A172 (cell line): ENCODE measurements around the gene RERE. TPM values are rescaled to one million over a fixed set of nuclear protein-coding genes. Genes with fewer than 3 reads are reported as not detected.
"Not testable (repeated sequence)": the region's sequence is repeated elsewhere in the genome, so short reads cannot be mapped to it uniquely, and the experiment has no call there.

Source experiments
- DNase-seq: peaks from one replicate; pipeline ENCODE4 v3.0.0-alpha.2; 2015; ENCODE audit warnings: low spot score
- total RNA-seq: library from RNA; depleted of rRNA; stranded (reverse); fragments of >200 nt; shearing (Covaris generic); gene quantifications from 2 replicates; pipeline ENCODE4 v1.2.3, GENCODE V29; 2014

The RERE gene
- total RNA-seq, 1 experiment from 2014 or later = 7.0 TPM

DNA sequence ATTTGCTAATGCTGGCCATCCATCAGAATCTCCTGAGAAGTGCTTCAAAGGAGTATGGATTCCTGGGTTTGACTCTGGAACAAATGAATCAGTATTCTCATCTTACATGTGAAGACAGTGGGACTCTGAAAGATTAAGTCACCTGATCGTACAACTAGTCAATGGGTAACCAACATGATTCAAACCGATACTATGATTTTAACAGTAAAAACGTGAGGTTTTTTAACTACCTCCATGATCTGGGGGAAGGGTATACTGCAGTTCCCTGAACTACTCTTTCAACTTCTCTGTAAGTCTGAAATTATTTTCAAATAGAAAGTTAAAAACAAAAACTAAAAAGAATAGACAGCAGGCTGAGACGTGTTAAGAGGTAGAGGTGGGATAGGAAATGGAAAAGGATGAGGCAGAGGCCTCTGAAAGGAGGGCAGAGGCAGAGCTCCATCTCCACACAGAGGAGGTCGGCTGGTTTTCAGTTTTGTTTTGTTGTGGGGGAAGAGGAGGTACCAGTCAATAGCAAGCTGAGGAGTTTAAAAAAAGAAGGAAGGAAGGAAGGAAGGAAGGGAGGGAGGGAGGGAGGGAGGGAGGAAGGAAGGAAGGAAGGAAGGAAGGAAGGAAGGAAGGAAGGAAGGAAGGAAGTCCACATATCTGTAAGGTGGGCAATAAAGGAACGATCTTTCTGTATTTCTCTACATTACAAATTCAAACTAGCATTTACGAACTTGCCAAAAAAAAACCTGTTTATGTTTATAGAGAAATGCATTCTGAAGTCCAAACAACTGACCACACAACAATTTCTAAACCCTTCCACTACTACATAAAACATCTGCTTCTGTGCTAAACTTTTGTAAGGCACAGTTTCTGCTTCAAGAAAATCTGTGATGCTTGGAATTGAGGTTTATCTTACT is 213.1 kb downstream of the RERE start:
- DNase-seq = no peak

DNA sequence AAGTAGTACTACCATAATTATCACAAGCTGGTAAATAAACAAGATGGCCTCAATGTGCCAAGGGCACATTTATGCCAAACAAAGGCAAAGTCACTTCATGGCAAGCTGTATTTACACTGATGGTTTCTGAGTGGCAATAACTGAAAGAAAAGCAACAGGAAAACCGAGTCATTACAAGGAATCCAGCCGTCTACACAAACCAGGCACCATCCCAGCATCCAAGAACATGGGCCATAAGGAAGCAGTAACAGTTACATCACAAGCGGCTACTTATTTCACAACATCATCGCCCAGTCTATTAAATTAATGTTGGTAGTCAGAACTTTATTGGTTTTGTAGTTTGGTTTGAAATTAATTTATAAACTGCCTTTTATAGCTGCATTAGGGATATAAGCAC is 214.2 kb downstream of the RERE start:
- no peak for DNase-seq

DNA sequence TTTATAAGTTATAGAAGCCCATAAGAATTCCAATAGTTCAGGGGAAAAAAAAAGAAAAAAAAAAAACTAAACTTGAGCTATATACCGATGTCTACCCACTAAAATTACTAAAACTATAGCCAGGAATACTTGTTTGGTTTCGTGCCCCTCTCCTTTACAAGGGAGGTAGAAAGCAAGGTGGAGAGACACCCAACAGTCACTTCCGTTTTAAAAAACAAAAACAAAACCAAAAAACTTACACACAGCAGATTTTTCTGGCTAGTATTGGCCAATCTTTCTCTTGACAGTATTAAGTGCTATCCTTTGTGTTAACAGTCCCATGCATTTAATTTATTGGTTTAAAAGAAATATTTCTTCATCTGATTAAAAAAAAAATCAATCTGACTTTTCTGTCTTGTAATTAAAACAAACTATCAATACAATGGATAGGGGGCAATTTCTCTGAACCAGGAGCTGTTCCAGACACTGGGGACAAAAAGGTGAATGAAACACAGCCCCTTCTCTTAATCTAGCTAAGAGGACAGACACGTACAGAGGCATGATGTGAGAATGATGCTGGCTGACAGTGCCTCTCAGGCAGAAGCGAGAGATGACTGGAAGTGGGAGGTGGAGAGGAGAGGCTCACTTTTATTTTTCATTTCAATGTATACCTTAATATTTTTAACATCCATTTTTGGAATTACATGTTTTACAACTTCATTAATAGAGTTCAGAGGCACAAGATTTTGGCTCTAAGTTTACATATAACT is 214.8 kb downstream of the RERE start:
- no peak for DNase-seq

DNA sequence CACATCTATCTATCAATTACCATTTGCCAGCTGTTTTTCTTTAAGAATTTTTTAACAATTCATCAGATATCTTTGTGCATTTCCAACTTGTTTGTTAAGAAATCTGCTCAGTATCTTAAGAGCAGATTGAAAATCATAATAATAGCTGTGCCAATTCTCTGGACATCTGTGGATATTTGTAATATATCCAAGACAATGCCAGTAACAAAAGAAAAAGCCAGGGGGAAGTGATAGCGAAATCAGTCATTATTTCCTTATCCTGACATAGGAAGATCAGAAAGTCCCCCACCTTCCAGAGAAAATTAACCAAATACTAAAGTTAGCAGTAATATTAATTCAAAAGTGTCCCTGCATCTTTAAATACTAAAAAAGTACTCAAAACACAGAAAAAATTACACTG is 217.1 kb downstream of the RERE start:
- no peak for DNase-seq

DNA sequence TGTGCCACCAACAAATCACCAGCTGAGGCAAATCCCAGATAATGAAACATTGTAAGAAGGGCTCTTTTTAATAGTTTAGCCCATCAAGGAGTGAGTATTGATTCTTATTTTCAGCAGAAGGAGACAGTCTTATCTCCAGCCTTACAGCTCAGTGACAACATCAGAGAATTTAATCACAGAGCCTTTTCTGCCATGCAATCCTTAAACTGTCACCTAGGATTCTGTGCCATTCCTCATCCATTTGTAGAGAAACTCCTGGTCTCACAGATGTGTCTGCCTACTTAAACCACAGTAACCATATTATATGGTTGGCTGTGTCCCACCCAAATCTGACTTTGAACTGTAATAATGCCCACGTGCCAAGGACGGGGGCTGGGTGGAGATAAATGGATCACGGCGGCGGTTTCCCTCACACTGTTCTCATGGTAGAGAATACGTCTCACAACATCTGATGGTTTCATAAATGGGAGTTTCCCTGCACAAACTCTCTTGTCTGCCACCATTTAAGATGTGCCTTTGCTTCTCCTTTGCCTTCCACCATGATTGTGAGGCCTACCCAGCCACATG is 217.7 kb downstream of the RERE start:
- DNase-seq = no peak

DNA sequence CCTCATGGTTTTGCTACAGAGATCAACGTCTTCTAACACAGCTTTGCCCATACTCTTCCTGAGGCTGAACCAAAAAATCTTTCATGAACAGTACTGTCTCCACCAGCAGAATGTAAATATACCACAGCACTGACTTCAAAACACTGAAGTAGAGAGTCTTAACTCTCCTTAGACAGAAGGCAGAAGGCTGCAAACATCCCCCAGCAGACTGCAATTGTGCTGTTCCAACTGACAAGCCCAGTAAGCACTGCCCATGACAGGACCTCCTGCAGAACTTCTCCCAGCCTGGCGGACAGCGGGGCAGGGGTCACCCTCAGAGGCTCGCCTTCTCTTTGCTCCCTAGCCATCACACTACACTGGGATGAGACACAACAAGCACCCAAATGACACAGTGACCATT is 218.7 kb downstream of the RERE start:
- no peak for DNase-seq

DNA sequence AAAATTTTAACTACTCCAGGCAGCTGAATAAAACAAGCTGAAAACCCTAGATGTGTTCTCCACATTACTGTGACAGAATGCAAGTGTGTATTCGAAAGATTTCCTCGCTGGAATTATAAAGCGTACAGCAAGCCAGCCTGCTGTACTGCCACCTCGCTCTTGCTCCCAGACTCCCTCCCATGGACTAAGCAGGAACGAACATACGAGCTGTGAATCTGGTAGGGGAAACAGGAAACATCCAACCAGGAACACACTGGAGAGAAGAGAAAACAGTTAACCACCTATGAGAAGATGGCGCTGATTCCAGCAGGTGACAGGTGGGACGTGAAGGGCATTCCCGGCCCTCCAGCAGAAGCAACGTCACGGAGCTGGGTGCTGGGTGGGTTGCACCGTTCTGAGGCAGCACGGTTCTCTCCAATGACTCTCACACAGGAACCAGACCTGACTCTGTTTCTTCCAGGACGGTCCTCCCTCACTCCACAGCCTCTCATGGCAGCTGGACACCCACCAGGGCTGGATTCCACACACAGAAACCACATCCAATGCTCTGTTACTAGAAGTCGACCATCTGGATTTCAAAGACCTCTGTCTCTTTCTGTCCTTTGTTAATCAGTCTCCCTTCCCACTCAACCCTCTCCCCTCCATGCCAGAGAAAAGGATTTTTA is 219.2 kb downstream of the RERE start:
- no peak for DNase-seq

DNA sequence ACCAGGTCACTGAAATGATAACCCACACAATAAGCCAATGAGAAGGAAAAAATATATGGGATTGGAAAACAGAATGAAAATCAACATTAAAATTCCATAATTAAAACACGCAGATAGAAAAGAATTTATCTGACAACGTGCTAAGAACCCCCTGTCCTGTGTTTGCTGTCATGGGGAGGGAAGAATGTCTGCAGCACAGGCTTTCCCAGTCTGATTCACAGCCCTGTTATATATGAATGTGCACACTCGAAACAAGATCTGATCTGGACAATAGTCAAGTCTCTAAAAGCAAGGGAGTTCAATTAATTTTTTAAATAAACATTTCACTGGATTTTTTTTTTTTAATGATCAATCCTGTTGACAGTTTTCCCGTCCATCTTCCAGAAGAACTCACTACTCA is 220.0 kb downstream of the RERE start:
- no peak for DNase-seq

DNA sequence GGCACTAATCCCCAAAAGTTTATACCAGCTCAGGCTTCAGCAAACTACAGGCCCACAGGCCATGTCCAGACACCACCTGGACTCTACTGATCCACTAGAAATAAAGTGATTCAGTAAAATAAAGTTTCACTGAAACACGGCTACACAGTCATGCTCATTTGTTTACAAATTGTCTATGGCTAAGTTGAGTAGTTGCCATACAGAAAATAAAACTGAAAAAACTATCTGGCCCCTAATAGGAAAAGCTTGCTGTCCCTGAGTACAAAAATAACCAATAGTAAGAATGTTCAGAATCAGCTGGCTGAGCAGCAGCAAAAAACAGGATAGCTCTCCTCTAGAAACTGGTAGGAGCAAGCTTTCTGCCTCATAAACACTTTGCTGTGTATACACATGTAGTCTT is 221.5 kb downstream of the RERE start:
- DNase-seq = no peak

DNA sequence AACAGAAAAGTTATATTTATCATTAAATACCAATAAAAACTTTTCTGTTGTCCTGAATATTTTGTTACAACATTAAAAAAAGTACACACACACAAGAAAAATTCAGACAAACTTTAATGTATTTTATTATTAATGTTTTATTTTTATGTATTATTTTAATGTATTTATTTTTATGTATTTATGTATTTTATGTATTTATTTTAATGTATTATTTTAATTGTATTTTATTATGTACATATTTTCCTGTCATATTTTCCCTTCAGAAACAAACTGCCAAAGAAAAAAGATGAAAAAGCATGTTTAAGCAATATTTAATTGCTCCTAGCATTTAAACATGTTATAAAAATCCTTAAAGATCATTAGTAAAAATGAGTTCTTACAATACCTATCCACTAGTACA is 222.1 kb downstream of the RERE start:
- no peak for DNase-seq

DNA sequence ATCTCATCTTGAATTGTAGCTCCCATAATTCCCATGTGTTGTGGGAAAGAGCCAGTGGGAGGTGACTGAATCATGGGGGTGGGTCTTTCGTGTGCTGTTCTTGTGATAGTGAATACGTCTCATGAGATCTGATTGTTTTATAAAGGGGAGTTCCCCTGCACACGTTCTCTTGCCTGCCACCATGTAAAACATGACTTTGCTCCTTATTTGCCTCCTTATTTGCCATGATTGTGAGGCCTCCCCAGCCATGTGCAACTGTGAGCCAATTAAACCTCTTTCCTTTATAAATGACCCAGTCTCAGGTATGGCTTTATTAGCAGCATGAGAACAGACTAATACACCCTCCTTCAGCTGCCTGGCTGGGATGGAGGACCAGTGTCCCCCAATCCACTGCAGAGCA is 224.1 kb downstream of the RERE start:
- not testable (repeated sequence) for DNase-seq

DNA sequence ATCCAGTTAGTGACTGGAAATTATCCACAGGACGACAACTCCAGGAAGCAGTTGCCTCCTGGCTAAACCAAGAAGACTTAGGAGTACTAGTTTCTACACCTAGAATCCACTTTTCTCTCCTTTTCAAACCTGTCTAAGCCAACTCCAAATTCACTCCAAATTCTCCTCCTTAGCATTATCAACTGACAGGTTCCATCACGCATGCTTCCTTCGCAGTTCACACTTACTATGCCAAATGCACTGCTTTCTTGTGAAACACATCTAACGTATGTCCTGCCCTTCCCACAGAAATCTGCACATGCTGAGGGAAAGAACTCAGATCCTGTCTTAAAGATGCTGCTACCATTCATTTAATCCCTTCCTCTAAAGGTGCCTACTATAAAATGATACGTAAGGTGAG is 225.9 kb downstream of the RERE start:
- DNase-seq = no peak

DNA sequence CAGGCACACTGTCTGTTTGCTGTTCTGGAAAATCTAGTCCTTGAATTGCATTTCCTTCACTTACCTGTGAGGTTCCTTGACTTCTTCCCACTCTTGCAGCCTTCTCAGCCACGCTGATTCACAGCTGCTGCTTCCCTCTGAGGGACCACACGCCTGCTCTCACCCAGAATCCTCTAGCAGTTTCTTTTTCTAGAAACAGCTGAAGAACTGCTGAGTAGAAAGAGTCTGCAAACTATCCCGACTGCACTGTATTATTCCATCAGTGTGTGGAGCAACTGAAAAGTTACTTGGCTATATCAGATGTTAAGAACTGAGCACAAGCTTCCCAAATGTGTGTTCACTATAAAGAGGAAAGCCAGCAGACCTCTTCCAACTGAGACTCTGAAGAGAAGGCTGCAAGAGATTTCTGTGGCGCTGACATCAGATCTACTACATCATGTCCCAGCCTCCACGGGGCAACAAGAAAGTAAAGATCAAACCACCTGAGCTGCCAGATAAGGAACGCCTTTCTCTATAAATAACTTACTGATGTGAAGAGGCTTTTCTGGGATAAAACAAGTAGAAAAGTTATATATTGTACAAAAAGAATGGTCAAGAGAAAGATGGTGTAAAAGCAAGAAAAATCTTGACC is 226.6 kb downstream of the RERE start:
- no peak for DNase-seq

DNA sequence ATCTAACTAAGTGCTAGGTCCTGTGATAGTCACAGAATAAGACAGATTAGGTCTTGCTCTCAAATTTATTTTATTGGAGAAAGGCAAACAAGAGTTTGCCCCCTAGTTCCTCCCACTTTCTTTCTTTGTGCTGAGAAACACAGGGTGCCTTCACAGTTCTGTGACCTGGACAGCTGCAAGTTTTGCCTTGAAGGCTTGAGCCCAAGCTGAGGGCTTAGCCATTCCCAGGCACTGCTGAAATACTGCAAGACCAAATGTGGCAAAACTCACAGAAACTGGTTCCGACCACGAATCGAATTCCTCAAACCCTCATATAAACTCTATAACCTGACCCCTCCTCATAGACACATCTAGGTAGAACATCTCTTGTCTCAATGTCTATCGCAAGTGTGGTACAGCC is 227.9 kb downstream of the RERE start:
- no peak for DNase-seq

DNA sequence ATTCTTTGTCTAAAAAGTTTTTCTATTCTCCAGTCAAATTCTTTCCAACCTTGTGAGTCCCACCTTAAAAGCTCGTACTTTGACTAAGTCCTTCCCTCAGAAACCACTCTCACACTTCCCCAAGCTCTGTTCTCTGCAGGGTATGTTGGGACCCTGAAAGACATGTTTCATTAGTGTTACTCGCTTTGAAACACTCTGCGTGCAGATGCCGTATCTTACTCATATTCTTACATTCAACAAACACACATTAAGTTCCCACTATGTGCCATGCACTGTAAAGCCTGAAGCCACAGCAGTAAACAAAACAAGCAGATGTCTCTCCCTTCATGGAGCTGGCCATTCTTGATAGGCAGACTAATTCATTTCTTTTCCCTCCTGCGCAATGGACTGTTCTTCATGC is 229.7 kb downstream of the RERE start:
- DNase-seq = no peak

DNA sequence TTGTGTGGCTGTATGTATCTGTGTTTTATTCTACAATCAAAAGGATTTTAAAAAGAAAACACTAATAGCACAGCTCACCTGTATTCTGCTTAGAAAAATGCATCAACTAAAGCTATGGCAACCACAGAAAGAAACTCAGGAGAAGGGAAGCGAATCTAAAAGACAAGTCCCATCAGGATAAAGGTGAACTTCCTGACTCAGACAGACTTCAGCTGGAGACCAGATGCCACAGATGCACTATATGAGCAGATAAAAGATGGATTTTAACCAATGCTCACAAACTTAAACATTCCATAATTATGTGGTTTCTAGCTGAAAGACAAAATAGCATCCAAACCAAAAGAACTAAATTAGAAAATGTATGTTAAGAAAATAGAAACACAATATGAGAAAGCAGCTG is 231.0 kb downstream of the RERE start:
- no peak for DNase-seq

DNA sequence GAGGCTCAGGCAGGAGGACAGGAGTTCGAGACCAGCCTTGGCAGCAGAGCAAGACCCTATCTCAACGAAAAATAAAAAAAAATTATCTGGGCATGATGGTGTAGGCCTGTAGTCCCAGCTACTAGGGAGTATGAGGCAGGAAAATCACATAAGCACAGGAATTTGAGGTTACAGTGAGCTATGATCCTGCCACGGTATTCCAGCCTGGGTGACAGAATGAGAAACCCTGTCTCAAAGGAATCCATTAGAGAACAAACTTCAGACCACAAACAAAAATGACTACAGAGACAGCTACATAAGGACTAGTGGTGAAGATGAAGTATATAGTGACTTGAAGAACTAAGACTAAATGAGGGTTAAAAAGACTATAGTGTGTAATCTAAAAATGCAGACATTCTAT is 233.1 kb downstream of the RERE start:
- DNase-seq = no peak

DNA sequence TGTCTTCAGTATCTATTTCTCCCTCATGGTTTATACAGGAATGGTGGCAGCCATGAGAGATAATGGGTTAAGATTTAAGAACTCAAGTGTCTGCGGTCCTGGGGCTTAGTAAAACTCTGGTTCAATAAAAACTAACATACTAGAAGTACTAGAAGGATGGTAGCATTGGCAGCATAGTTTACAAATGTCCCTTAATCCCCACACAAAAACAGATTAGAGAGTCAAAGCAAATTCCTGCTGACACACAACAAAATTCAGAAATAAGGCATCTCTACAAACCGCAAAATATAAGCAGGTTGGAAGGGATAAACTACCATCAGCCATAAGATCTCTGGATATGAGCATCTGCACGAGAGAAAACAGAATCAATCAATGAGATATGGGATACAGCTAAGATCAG is 234.4 kb downstream of the RERE start:
- no peak for DNase-seq

DNA sequence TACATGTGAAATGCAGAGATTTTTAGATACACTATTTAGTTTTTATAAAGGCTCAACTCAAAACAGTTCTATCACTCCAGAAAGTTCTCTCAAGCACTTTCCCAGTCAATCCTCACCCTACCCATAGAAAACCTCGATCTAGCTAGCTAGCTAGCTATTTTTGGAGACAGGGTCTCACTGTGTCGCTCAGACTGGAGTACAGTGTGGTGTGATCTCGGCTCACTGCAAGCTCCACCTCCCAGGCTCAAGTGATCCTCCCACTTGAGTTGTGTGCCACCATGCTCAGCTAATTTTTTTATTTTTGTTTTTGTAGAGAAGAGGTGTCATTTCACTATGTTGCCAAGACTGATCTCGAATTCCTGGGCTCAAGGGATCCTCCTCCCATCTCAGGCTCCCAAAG is 236.9 kb downstream of the RERE start:
- no peak for DNase-seq

DNA sequence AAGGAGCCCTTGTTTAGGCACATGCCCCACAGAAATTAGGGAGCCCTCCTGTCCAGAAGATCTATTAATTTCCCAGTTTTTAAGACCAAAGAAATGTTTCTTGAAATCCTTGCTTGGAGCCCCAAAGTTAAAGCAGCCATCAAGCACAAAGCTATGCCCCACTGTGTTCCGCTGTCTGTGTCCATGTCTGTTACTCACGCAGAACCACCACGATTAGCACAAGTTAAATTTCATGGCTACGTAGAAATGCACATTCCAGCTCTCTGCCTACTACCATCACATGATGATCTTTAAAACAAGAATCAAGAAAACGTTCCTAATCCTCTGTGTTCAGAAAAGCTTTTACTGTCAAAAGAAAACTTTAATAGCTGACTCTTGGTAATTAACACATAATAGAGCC is 238.5 kb downstream of the RERE start:
- no peak for DNase-seq

DNA sequence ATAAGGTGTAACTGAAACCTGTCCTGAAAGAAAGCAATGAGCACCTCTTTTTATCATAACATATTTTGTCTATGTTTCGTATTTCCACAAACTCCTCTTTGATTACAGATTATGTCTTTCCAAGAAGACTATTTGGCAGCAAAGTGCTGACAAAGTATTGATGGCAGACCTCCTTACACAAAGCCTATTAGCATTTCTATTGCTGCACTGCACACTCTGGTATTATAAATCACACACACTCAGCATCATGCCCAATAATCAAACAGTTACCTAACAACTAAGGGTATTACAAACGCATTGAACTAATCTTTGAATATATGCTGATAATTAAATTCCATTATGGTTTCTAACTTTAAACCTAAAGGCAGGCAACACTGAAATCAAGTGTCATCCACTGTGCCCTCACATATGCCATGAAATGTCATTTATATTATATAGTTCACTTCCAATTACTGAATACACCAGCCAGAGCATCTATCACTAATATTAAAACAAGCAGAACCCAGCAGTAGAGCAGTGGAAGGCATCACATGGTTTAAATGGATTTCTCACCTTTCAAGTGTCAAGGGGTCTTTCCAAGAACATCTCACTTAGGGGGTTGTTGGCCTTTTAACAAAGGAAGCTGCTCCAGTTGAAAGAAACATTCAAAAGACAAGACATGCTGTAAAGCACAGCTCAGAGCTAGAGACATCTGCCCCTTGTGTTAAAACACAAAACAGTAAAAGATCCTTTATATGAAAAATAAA is 239.1 kb downstream of the RERE start:
- no peak for DNase-seq
